Fibroblast of lung (primary cell): ENCODE data around the gene DAPK1.

ENCODE experiments used
- EZH2 ChIP-seq: IDR thresholded peaks from 2 replicates; pipeline ENCODE4 v1.5.1; 2012; ENCODE audit warnings: low read length, control low read depth, mild to moderate bottlenecking; ENCODE audit errors: missing control alignments
- TF ChIP-seq, protein P1 (sequence below), 2 donors: IDR thresholded peaks in 1 of 2; conservative IDR thresholded peaks in 1 of 2; 1 replicate in 1 of 2; 2 replicates in 1 of 2; pipeline ENCODE4 v1.5.1; 2011 to 2012; ENCODE audit warnings: low read length in 2 of 2, control low read depth in 1 of 2, inconsistent platforms in 1 of 2, low read depth in 1 of 2, mild to moderate bottlenecking in 1 of 2

DNA sequence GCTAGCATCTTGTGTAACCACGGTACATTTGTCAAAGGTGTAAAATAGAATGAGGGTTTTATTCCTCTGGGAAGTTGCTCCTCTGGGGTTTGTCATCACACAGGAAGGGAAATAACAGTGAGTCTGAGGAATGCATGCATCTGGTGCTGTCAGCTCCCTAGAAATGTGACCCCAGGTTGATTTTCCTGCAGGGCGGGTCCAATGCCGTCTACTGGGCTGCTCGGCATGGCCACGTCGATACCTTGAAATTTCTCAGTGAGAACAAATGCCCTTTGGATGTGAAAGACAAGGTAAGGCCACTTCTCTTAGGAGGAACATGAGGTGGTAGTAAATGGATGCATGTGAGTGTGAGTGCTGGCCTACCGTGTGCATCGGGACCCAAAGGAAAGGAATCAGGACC is 149.4 kb downstream of the DAPK1 start:
- TF ChIP-seq, protein P1, sequence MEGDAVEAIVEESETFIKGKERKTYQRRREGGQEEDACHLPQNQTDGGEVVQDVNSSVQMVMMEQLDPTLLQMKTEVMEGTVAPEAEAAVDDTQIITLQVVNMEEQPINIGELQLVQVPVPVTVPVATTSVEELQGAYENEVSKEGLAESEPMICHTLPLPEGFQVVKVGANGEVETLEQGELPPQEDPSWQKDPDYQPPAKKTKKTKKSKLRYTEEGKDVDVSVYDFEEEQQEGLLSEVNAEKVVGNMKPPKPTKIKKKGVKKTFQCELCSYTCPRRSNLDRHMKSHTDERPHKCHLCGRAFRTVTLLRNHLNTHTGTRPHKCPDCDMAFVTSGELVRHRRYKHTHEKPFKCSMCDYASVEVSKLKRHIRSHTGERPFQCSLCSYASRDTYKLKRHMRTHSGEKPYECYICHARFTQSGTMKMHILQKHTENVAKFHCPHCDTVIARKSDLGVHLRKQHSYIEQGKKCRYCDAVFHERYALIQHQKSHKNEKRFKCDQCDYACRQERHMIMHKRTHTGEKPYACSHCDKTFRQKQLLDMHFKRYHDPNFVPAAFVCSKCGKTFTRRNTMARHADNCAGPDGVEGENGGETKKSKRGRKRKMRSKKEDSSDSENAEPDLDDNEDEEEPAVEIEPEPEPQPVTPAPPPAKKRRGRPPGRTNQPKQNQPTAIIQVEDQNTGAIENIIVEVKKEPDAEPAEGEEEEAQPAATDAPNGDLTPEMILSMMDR (conservative IDR thresholded peaks at IDR 0.05 in 1 of 2, IDR thresholded peaks at IDR 0.05 in 1 of 2; ENCODE audit: low read depth in 1 of 2, low read length in 2 of 2) = no peak
- no peak for TF ChIP-seq EZH2
